Stimulated activated naive CD4-positive, alpha-beta T cell treated with Interleukin-2 at 50 U/mL for 16 hours (primary cell): ENCODE results near the gene MMRN1.

Experiments used
- DNase-seq: peaks from one replicate; lab custom pipeline; 2025; lab: John Stamatoyannopoulos, UW

Gene MMRN1

DNA sequence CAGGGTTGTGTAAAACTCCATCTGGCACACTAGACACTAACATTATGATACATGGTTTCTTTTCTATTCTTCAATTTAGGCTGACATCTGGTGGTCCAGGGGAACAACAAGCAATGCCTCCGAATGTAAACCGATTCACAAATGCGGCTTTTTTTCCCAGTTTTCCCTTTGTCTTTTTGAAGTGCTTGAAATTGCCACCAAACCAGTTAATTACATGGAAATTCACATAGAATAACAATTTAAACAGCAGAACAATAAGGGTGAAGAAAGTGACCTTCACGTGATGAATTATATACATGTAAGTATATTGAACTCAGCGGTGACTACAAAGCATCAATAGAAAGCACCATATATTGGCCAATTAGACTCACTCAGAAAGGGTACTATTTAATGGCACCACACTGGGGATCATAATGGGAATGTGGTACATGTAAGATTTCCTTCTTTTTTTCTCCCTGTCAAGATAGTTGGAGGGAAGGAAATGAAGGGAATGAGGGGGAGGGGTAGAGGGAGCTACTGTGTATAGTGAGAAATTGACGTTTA lies 103.9 kb downstream of the MMRN1 start:
- DNase-seq: no peak

- no peak for DNase-seq
Measured at GRCh38 chr4:90001023-90001422, 106.4 kb downstream of the MMRN1 start.

DNA sequence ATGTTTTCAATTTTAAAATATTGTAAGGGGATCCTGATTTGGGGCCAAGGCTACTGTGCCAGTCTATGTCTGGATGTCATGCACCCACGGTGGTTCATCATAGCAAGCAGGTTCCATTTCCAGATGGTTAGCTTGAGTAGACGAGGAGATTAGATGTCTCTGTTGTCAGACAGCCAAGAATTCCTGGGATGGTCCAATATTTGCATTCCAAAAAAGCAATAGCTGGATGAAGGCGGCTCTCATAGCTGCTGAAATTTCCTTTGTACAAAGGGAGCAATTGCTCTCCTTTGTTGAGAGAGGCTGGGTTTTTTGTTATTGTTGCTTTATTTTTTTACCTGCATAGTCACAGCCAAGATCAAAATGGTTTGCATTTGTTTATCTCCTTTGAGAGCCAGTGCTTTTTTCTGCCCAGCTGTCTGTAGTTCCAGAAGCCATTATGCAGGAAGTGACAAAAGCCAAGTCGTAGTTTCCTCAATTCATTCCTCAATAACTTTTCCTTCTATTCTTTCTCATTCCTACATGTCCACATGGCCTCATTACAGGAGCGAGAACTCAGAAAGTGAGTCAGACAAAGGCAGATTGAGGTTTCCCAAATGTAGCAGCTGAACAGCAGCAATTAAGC lies 107.9 kb downstream of the MMRN1 start:
- no peak for DNase-seq
